ENCODE results near the gene SGMS1. TPM values are rescaled to one million over a fixed set of nuclear protein-coding genes. Genes with fewer than 3 reads are reported as not detected.

SGMS1 gene
- total and polyA plus RNA-seq, 4 donors = 15.8 to 142 (median 41.3) TPM

DNA sequence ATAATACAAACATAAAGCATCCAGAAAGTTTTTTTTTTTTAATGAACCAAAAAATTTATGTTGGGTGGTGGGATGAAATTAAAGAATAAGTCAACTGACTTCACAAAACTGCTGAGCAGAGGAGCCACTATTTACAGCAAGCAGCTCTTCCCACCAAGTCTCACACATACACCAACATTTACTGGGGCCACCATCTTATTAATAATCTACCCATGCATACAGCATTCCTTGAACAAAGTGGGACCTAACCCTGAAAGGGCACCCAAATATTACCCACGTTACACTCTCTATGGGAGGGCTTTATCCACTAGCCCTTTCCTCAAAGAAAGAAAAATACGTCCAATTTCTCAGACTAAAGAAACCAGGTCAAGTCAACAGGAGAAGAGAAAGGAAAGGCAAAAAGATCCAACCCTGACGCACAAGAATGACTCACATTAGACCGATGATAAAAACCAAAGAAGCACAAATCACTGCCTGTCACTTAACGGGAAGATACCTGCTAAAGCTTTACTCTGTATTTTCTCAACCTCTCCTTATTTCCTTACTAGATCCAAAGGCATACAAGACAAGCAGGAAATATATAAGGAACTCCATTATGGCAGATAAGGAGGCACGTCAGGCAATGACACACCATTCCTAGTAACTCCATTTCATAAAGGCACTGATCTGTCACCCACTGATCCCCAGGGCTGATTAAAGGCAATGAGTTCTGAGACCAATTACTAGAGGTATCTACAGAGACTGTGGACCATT, 230.6 kb downstream of the SGMS1 start:
- H3K36me3 ChIP-seq (ENCODE audit: control insufficient read depth in 4 of 4, insufficient read depth in 4 of 4, low read length in 4 of 4) = no peaks in the 10 kb centered on the region
- no peak for ATAC-seq (ENCODE audit: insufficient read depth, low FRiP score)
- no peaks in the 10 kb centered on the region for H3K27me3 ChIP-seq (ENCODE audit: control insufficient read depth in 3 of 3, insufficient read depth in 3 of 3, low read length in 2 of 3)
- no peak for DNase-seq
- TF ChIP-seq, protein P1, sequence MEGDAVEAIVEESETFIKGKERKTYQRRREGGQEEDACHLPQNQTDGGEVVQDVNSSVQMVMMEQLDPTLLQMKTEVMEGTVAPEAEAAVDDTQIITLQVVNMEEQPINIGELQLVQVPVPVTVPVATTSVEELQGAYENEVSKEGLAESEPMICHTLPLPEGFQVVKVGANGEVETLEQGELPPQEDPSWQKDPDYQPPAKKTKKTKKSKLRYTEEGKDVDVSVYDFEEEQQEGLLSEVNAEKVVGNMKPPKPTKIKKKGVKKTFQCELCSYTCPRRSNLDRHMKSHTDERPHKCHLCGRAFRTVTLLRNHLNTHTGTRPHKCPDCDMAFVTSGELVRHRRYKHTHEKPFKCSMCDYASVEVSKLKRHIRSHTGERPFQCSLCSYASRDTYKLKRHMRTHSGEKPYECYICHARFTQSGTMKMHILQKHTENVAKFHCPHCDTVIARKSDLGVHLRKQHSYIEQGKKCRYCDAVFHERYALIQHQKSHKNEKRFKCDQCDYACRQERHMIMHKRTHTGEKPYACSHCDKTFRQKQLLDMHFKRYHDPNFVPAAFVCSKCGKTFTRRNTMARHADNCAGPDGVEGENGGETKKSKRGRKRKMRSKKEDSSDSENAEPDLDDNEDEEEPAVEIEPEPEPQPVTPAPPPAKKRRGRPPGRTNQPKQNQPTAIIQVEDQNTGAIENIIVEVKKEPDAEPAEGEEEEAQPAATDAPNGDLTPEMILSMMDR (IDR thresholded peaks at IDR 0.05; ENCODE audit: control extremely low read depth, extremely low read depth) = no peak
- peak overlapping the region in 1 of 2 donors; percentile 5 for H3K27ac ChIP-seq (ENCODE audit: low read depth in 1 of 2, low read length in 1 of 2)
- no peak overlapping the region for H3K4me3 ChIP-seq
- peaks cover 6 to 26% (median 24%) of the 10 kb centered on the region in 5 donors for H3K4me1 ChIP-seq (ENCODE audit: control insufficient read depth in 5 of 5, insufficient read depth in 5 of 5, low read length in 5 of 5)
- no peaks in the 10 kb centered on the region for H3K9me3 ChIP-seq (ENCODE audit: control insufficient read depth in 4 of 4, insufficient read depth in 3 of 4, low read length in 3 of 4)
- H3K9ac ChIP-seq (ENCODE audit: insufficient read depth in 1 of 2, low read length in 2 of 2) = no peak overlapping the region
- WGBS, 2 donors = 85 to 95% methylated on average over 6 of the region's 6 CpGs

DNA sequence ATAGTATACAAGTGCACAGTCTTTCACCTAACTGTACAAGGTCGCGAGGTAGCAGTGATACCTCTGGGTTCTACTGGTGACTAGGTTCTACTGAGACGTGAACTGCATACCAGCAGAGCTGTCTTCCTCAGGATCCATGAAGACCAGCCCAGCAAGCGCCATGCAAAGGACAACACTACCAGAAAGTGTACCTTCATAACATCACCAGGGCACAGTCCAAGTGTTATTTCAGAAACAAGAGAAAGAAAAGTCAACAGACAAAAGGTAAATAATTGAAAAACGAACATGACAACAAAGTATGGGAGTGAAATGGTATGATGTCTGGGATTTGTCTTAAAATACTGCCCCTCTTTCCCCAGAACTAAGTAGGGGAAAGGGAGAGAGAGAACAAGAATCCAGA, 231.3 kb downstream of the SGMS1 start:
- H3K9me3 ChIP-seq (ENCODE audit: control insufficient read depth in 4 of 4, insufficient read depth in 3 of 4, low read length in 3 of 4) = no peaks in the 10 kb centered on the region
- H3K36me3 ChIP-seq (ENCODE audit: control insufficient read depth in 4 of 4, insufficient read depth in 4 of 4, low read length in 4 of 4) = no peaks in the 10 kb centered on the region
- no peak overlapping the region for H3K27ac ChIP-seq (ENCODE audit: low read depth in 1 of 2, low read length in 1 of 2)
- H3K4me1 ChIP-seq (ENCODE audit: control insufficient read depth in 5 of 5, insufficient read depth in 5 of 5, low read length in 5 of 5) = peaks cover 2 to 23% (median 20%) of the 10 kb centered on the region in 5 donors
- WGBS, 2 donors = 95 to 96% methylated on average over 5 of the region's 5 CpGs
- H3K4me3 ChIP-seq = no peak overlapping the region
- TF ChIP-seq, protein P1 (IDR thresholded peaks at IDR 0.05; ENCODE audit: control extremely low read depth, extremely low read depth) = no peak
- ATAC-seq (ENCODE audit: insufficient read depth, low FRiP score) = no peak
- H3K27me3 ChIP-seq (ENCODE audit: control insufficient read depth in 3 of 3, insufficient read depth in 3 of 3, low read length in 2 of 3) = no peaks in the 10 kb centered on the region
- no peak overlapping the region for H3K9ac ChIP-seq (ENCODE audit: insufficient read depth in 1 of 2, low read length in 2 of 2)
- no peak for DNase-seq

DNA sequence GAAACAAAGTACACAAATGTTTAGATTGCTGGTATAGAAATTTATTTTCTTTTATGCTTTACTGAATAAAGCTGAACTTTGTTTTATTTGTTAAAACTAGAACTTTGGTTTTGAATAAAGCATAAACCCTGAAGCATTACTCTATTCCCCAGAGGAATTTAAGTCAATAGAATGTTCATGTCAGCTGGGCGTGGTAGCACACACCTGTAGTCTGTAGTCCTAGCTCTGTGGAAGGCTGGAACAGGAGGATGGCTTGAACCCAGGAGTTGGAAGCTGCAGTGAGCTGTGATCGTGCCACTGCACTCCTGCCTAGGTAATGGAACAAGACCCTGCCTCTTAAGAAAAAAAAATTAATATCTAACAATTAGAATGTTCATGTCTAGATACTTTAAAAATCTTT, 233.5 kb downstream of the SGMS1 start:
- Histone ChIP-seq H3K4me3 (no peak overlapping the region), H3K36me3 (ENCODE audit: control insufficient read depth in 4 of 4, insufficient read depth in 4 of 4, low read length in 4 of 4) (no peaks in the 10 kb centered on the region), H3K4me1 (ENCODE audit: control insufficient read depth in 5 of 5, insufficient read depth in 5 of 5, low read length in 5 of 5) (peaks cover 0 to 20% (median 18%) of the 10 kb centered on the region in 5 donors), H3K9ac (ENCODE audit: insufficient read depth in 1 of 2, low read length in 2 of 2) (no peak overlapping the region), H3K9me3 (ENCODE audit: control insufficient read depth in 4 of 4, insufficient read depth in 3 of 4, low read length in 3 of 4) (no peaks in the 10 kb centered on the region), H3K27me3 (ENCODE audit: control insufficient read depth in 3 of 3, insufficient read depth in 3 of 3, low read length in 2 of 3) (no peaks in the 10 kb centered on the region), H3K27ac (ENCODE audit: low read depth in 1 of 2, low read length in 1 of 2) (no peak overlapping the region)
- TF ChIP-seq, protein P1 (IDR thresholded peaks at IDR 0.05; ENCODE audit: control extremely low read depth, extremely low read depth) = no peak
- DNase-seq (no peak), ATAC-seq (ENCODE audit: insufficient read depth, low FRiP score) (no peak)
- WGBS, 2 donors = 78 to 90% methylated on average over 2 of the region's 2 CpGs

Measured in lung (tissue), 12 donors.